ENCODE measurements around the gene PPP1R36.

PPP1R36 gene

DNA sequence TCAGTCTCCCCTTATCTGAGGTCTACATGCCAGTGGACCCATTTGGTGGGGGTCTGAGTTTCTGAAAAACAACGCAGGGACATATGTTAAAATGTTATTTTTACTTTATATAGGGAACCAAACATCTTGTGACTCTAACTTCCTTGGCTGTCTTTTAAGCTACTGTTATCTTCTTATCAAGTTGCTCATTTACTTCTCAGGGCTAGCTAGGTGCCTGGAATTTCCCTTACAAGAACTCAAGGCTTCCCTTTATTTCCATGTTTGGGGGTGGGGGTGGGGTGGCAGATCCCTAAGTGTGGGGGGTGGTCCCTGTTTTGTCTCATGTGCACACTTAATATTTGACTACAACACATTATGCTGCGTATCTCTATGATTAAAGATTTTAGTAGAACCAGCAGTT lies 31.6 kb downstream of the PPP1R36 start:
- Histone ChIP-seq H3K79me2 (no peaks in the 10 kb centered on the region), H3K27ac (no peak overlapping the region), H3K9ac (no peak overlapping the region), H3K4me3 (ENCODE audit: low read depth, low read length) (no peak overlapping the region), H2AFZ (no peak overlapping the region), H3K27me3 (ENCODE audit: control insufficient read depth, insufficient read depth, low read length) (no peaks in the 10 kb centered on the region), H3K4me1 (peaks cover 12% of the 10 kb centered on the region), H3K9me3 (ENCODE audit: control insufficient read depth, low read length) (no peaks in the 10 kb centered on the region), H3K4me2 (ENCODE audit: low read length) (peak overlapping the region; percentile 8), H3K36me3 (ENCODE audit: control insufficient read depth, insufficient read depth, low read length) (no peaks in the 10 kb centered on the region)
- TF ChIP-seq, protein P1, sequence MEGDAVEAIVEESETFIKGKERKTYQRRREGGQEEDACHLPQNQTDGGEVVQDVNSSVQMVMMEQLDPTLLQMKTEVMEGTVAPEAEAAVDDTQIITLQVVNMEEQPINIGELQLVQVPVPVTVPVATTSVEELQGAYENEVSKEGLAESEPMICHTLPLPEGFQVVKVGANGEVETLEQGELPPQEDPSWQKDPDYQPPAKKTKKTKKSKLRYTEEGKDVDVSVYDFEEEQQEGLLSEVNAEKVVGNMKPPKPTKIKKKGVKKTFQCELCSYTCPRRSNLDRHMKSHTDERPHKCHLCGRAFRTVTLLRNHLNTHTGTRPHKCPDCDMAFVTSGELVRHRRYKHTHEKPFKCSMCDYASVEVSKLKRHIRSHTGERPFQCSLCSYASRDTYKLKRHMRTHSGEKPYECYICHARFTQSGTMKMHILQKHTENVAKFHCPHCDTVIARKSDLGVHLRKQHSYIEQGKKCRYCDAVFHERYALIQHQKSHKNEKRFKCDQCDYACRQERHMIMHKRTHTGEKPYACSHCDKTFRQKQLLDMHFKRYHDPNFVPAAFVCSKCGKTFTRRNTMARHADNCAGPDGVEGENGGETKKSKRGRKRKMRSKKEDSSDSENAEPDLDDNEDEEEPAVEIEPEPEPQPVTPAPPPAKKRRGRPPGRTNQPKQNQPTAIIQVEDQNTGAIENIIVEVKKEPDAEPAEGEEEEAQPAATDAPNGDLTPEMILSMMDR (IDR thresholded peaks at IDR 0.05): no peak

- TF ChIP-seq, protein P1 (IDR thresholded peaks at IDR 0.05): no peak
- Histone ChIP-seq H2AFZ (no peak overlapping the region), H3K9me3 (ENCODE audit: control insufficient read depth, low read length) (no peaks in the 10 kb centered on the region), H3K36me3 (ENCODE audit: control insufficient read depth, insufficient read depth, low read length) (no peaks in the 10 kb centered on the region), H3K4me3 (ENCODE audit: low read depth, low read length) (no peak overlapping the region), H3K9ac (no peak overlapping the region), H3K27ac (no peak overlapping the region), H3K4me2 (ENCODE audit: low read length) (peak overlapping the region; percentile 8), H3K27me3 (ENCODE audit: control insufficient read depth, insufficient read depth, low read length) (no peaks in the 10 kb centered on the region), H3K79me2 (no peaks in the 10 kb centered on the region), H3K4me1 (peaks cover 12% of the 10 kb centered on the region)
Measured at GRCh38 chr14:64581817-64582216, 32.1 kb downstream of the PPP1R36 start.

DNA sequence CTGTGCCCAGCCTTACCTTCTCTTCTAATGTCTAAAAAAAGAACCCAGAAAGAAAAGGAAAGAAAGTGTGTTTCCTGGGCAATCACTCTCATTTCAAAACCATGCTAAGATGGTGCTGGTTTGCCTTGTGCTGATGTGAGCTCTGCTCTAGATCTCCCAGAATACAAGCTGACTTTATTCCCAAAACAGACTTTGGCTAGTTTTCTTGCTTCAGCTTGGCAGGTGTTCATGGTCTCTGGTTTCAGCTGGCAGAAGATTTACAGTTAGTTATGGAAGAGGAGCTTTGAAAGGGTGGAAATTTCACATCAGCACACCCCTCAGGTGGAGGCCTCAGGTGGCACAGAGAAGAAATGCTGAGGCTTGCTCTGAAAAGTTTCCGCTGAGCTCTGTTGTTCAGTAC lies 34.4 kb downstream of the PPP1R36 start:
- no peaks in the 10 kb centered on the region for H3K36me3 ChIP-seq (ENCODE audit: control insufficient read depth, insufficient read depth, low read length)
- H3K27me3 ChIP-seq (ENCODE audit: control insufficient read depth, insufficient read depth, low read length): no peaks in the 10 kb centered on the region
- H2AFZ ChIP-seq: peak overlapping the region; percentile 47
- H3K9me3 ChIP-seq (ENCODE audit: control insufficient read depth, low read length): no peaks in the 10 kb centered on the region
- TF ChIP-seq, protein P1 (IDR thresholded peaks at IDR 0.05): no peak
- no peak overlapping the region for H3K9ac ChIP-seq
- peak overlapping the region; percentile 24 for H3K4me3 ChIP-seq (ENCODE audit: low read depth, low read length)
- H3K4me1 ChIP-seq: peaks cover 12% of the 10 kb centered on the region
- no peaks in the 10 kb centered on the region for H3K79me2 ChIP-seq
- peak overlapping the region; percentile 50 for H3K27ac ChIP-seq
- peak overlapping the region; percentile 25 for H3K4me2 ChIP-seq (ENCODE audit: low read length)

DNA sequence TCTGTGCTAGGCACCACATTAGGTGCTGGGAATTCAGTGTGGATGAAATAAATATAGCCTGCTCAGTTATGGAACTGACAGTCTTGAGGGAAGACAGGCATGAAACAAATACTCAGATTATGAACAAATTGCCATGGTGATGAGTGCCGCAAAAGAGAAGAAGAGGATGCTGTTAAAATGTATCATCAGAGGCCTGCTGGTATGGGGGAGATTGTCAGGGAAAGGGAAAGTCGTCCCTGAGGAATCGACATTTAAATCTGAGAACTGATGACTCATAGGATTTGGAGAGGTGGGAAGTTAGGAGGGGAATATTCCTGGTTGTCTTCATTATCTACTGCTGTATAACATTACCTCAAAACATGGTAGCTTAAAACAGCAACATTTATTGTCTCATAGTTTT lies 42.0 kb downstream of the PPP1R36 start:
- TF ChIP-seq, protein P1 (IDR thresholded peaks at IDR 0.05): no peak
- no peaks in the 10 kb centered on the region for H3K9me3 ChIP-seq (ENCODE audit: control insufficient read depth, low read length)
- no peak overlapping the region for H3K27ac ChIP-seq
- H3K27me3 ChIP-seq (ENCODE audit: control insufficient read depth, insufficient read depth, low read length): no peaks in the 10 kb centered on the region
- H3K4me1 ChIP-seq: no peaks in the 10 kb centered on the region
- H2AFZ ChIP-seq: no peak overlapping the region
- H3K79me2 ChIP-seq: no peaks in the 10 kb centered on the region
- H3K36me3 ChIP-seq (ENCODE audit: control insufficient read depth, insufficient read depth, low read length): no peaks in the 10 kb centered on the region
- no peak overlapping the region for H3K4me3 ChIP-seq (ENCODE audit: low read depth, low read length)
- no peak overlapping the region for H3K4me2 ChIP-seq (ENCODE audit: low read length)
- H3K9ac ChIP-seq: no peak overlapping the region

DNA sequence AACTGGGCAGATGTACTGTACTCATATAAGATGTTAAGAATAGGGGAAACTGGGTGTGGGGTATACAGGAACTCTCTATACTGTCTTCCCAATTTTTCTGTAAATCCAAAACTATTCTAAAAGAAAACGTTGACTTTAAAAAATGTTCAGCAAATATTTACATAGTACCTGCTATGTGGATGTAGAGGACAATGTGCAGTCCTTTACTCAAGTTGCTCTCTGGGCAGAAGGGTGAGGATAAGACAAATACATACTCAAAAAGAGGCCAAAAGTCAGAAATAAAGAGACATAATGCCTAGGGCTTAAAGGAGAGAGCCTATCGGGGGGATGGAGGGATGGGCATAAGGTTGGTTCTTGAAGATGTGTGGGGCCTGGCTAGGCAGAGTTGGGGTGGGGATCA lies 44.7 kb downstream of the PPP1R36 start:
- H3K27me3 ChIP-seq (ENCODE audit: control insufficient read depth, insufficient read depth, low read length): no peaks in the 10 kb centered on the region
- no peak overlapping the region for H2AFZ ChIP-seq
- TF ChIP-seq, protein P1 (IDR thresholded peaks at IDR 0.05): no peak
- no peaks in the 10 kb centered on the region for H3K79me2 ChIP-seq
- no peaks in the 10 kb centered on the region for H3K4me1 ChIP-seq
- no peak overlapping the region for H3K4me3 ChIP-seq (ENCODE audit: low read depth, low read length)
- H3K9ac ChIP-seq: no peak overlapping the region
- no peak overlapping the region for H3K4me2 ChIP-seq (ENCODE audit: low read length)
- no peaks in the 10 kb centered on the region for H3K36me3 ChIP-seq (ENCODE audit: control insufficient read depth, insufficient read depth, low read length)
- no peaks in the 10 kb centered on the region for H3K9me3 ChIP-seq (ENCODE audit: control insufficient read depth, low read length)
- no peak overlapping the region for H3K27ac ChIP-seq

All from parathyroid adenoma (tissue), 2 donors.